K562 (cell line): Measurements from ENCODE around the gene NLK. TPM values are rescaled to one million over a fixed set of nuclear protein-coding genes. Genes with fewer than 3 reads are reported as not detected.

ENCODE experiments used
- ATAC-seq: fragments of 200-7000 bp; cut with Tn5 transposase; 3 replicates; pipeline ENCODE4 v1.9.1; 2020; ENCODE audit warnings: moderate library complexity
- BruUV-seq: library from RNA; stranded (reverse); fragments of 400-500 nt; replicated peaks from 2 replicates; lab custom pipeline; 2021; lab: Mats Ljungman, UMichigan
- CTCF ChIA-PET: fragments of 300-600 bp; formaldehyde crosslinking; extraction: SDS; loops from one replicate; lab custom pipeline; 2021; ENCODE audit warnings: low intra/inter-chr PET ratio; lab: Yijun Ruan, JAX
- POLR2A ChIA-PET: fragments of 300-600, 350-650 bp; sonication (Branson Sonifier 250); formaldehyde crosslinking; extraction: SDS; loops from one replicate; lab custom pipeline; 2021; ENCODE audit warnings: antibody characterized with exemption, inconsistent platforms; lab: Yijun Ruan, JAX
- DNase-seq, 4 experiments: peaks; one replicate each; pipeline versions ENCODE4 v3.0.0 to v3.0.0-alpha.2; 2011 to 2018; ENCODE audit warnings: low spot score in 3 of 4, mixed read lengths in 3 of 4; ENCODE audit errors: extremely low read depth in 1 of 4
- FAIRE-seq: peaks from 2 replicates; lab custom pipeline; 2011; peaks lifted over from hg19 to GRCh38; lab: Jason Lieb, UNC
- H2AFZ ChIP-seq: 2 replicates; pipeline ENCODE4 v1.6.0; 2011; ENCODE audit warnings: low read depth, low read length, control low read depth, inconsistent platforms
- H3K27ac ChIP-seq: fragments of 200-600 bp; 3 replicates; pipeline ENCODE4 v1.8.0; 2011; ENCODE audit warnings: low read depth, mild to moderate bottlenecking, control low read depth, inconsistent platforms, low read length, moderate library complexity, mixed read lengths; ENCODE audit errors: extremely low read depth
- H3K27me3 ChIP-seq, 2 experiments: fragments of 300-600 bp in 1 of 2; 2 replicates in 1 of 2; 3 replicates in 1 of 2; pipeline versions ENCODE4 v1.6.0 to v1.8.0; 2011; ENCODE audit warnings: inconsistent platforms in 2 of 2, low read length in 2 of 2, mild to moderate bottlenecking in 1 of 2, mixed read lengths in 1 of 2, moderate library complexity in 1 of 2; ENCODE audit not compliant: control insufficient read depth in 2 of 2, insufficient read depth in 2 of 2
- H3K36me3 ChIP-seq: fragments of 300-600 bp; 3 replicates; pipeline ENCODE4 v1.8.0; 2011; ENCODE audit warnings: mild to moderate bottlenecking, low read length, inconsistent platforms; ENCODE audit not compliant: control insufficient read depth, insufficient read depth
- H3K4me1 ChIP-seq, 2 experiments: fragments of 200-600 bp in 1 of 2; replicated peaks in 1 of 2; 2 replicates in 1 of 2; 3 replicates in 1 of 2; pipeline versions ENCODE4 v1.5.1 to v1.8.0; 2011; ENCODE audit warnings: inconsistent platforms in 2 of 2, low read length in 2 of 2, mild to moderate bottlenecking in 1 of 2, mixed read lengths in 1 of 2, moderate library complexity in 1 of 2; ENCODE audit not compliant: control insufficient read depth in 2 of 2, insufficient read depth in 2 of 2
- H3K4me2 ChIP-seq: 2 replicates; pipeline ENCODE4 v1.6.1; 2011; ENCODE audit warnings: low read length, control low read depth, inconsistent platforms, mixed read lengths; ENCODE audit not compliant: insufficient read depth
- H3K4me3 ChIP-seq: fragments of 200-600 bp; sonication (generic), shearing (Covaris generic); 2 replicates; pipeline ENCODE4 v1.5.1; 2016; ENCODE audit warnings: control low read depth, inconsistent platforms
- H3K79me2 ChIP-seq: fragments of 200-600 bp; 3 replicates; pipeline ENCODE4 v1.8.0; 2011; ENCODE audit warnings: low read length, inconsistent platforms; ENCODE audit not compliant: control insufficient read depth, insufficient read depth
- H3K9ac ChIP-seq, 2 experiments: 2 replicates each; pipeline versions ENCODE4 v1.6.0 to v1.6.1; 2011; ENCODE audit warnings: low read depth in 2 of 2, low read length in 2 of 2, control low read depth in 1 of 2, inconsistent platforms in 1 of 2, mild to moderate bottlenecking in 1 of 2, mixed read lengths in 1 of 2; ENCODE audit not compliant: insufficient read depth in 1 of 2
- H3K9me1 ChIP-seq: one replicate; pipeline ENCODE4 v1.6.0; 2011; ENCODE audit warnings: inconsistent platforms, mild to moderate bottlenecking, low read length, moderate library complexity; ENCODE audit not compliant: control insufficient read depth, insufficient read depth
- H3K9me3 ChIP-seq: replicated peaks from 2 replicates; pipeline ENCODE4 v1.5.1; 2011; ENCODE audit warnings: low read depth, low read length, inconsistent platforms; ENCODE audit not compliant: control insufficient read depth, insufficient read depth
- H4K20me1 ChIP-seq: replicated peaks from 2 replicates; pipeline ENCODE4 v1.6.1; 2011; ENCODE audit warnings: low read length, inconsistent platforms, mixed read lengths; ENCODE audit not compliant: control insufficient read depth, insufficient read depth
- E2F6 ChIP-seq, 2 experiments: IDR thresholded peaks; 2 replicates each; pipeline ENCODE4 v1.6.1; 2011; ENCODE audit warnings: borderline replicate concordance in 1 of 2, control low read depth in 1 of 2, low read depth in 1 of 2, low read length in 1 of 2, mild to moderate bottlenecking in 1 of 2, mixed read lengths in 1 of 2, moderate library complexity in 1 of 2; ENCODE audit not compliant: insufficient read depth in 1 of 2, insufficient read length in 1 of 2, poor library complexity in 1 of 2, severe bottlenecking in 1 of 2; ENCODE audit errors: extremely low read depth in 1 of 2
- EP300 ChIP-seq: IDR thresholded peaks from 2 replicates; pipeline ENCODE4 v1.6.1; 2012; ENCODE audit warnings: low read length, improper control_type of control experiment
- HMG20A ChIP-seq: fragments of 450-650 bp; formaldehyde crosslinking; conservative IDR thresholded peaks from 2 replicates; pipeline ENCODE4 v1.4.0; 2020; ENCODE audit warnings: mild to moderate bottlenecking, mixed read lengths
- MEF2D ChIP-seq: conservative IDR thresholded peaks from 2 replicates; pipeline ENCODE4 v1.6.1; 2016; ENCODE audit warnings: low read depth, missing genetic modification characterization, missing compliant biosample characterization
- PTTG1 ChIP-seq: fragments of 450-650 bp; IDR thresholded peaks from 2 replicates; pipeline ENCODE4 v1.6.1; 2016; ENCODE audit warnings: low read depth, mild to moderate bottlenecking, missing genetic modification characterization, missing compliant biosample characterization
- ZNF23 ChIP-seq: fragments of 250-450 bp; sonication (Bioruptor Pico); IDR thresholded peaks from 2 replicates; pipeline ENCODE4 v1.4.0; 2020; ENCODE audit warnings: mild to moderate bottlenecking
- WGBS: fragments of 100-300 bp; shearing (Covaris generic); methylation state at CpG from one replicate; pipeline ENCODE4 v1.1.6; 2016; ENCODE audit warnings: low coverage, mixed read lengths; ENCODE audit not compliant: insufficient coverage; ENCODE audit errors: missing lambda C conversion rate; 5-methylcytosine and 5-hydroxymethylcytosine counted together
- in situ Hi-C: fragments of 300-500 bp; cut with MboI; formaldehyde crosslinking; loops from 4 replicates; pipeline ENCODE4 v1.15.0; 2018; ENCODE audit warnings: inconsistent platforms, mixed read lengths
- intact Hi-C: fragments of 100-400 bp; cut with micrococcal nuclease; formaldehyde crosslinking; loops from 2 replicates; pipeline ENCODE4 v1.14.2; 2022
- polyA plus RNA-seq, 8 experiments: library from polyadenylated mRNA; depleted of rRNA in 4 of 8; stranded (reverse) in 5 of 8; unstranded in 3 of 8; fragments of >200 nt; fragmentation: Nextera tagmentation in 2 of 8; fragmentation: Illumina TruSeq in 1 of 8; extraction: Ambion mirVana in 2 of 8; extraction: Trizol in 1 of 8; gene quantifications; 2 replicates each; pipeline versions ENCODE4 v1.2.1 to v1.2.3, GENCODE V29; 2011 to 2014; ENCODE audit warnings: inconsistent platforms in 1 of 8, missing spikeins in 1 of 8
- total RNA-seq, 7 experiments: library from RNA; depleted of rRNA in 6 of 7; stranded (reverse); fragments of >200 nt in 6 of 7; fragmentation: Illumina TruSeq in 2 of 7; extraction: Trizol in 2 of 7; gene quantifications; 2 replicates each; pipeline versions ENCODE4 v1.2.1 to v1.2.3, GENCODE V29; 2011 to 2021; ENCODE audit warnings: low replicate concordance in 1 of 7

The NLK gene
- total and polyA plus RNA-seq, 9 of the 15 experiments (the other 6 are each of a cell fraction or from before 2014, with no cell fraction given): 10.9 to 59.6 (median 26.7) TPM

DNA sequence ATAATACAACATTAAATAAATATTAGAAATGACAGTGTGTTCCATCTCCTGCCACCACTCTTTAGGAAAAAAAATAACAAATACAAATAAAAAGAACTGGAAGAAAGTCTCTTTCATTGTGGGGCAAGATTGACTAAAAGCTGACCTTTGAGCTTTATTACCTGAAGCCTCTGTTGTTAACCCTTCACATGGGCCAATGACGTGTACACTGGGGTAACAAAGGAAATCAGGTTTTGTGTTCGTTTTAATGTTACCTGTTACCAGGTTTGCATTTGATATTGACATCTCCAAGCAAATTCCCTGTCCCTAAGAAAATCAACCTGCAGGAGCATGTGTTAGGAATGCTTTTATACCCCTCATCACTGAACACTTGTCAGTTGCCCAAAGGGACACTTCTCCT, 39.0 kb downstream of the NLK start:
- Histone ChIP-seq H3K27me3 (no peaks in the 10 kb centered on the region), H3K27ac (no peak overlapping the region), H2AFZ (no peak overlapping the region), H3K9me3 (no peaks in the 10 kb centered on the region), H3K9me1 (no peaks in the 10 kb centered on the region), H3K79me2 (peaks cover 81% of the 10 kb centered on the region), H3K9ac (no peak overlapping the region), H3K36me3 (no peaks in the 10 kb centered on the region), H3K4me2 (no peak overlapping the region), H3K4me3 (no peak overlapping the region), H3K4me1 (peaks cover 0 to 9% of the 10 kb centered on the region in 2 experiments; a peak in 1 of 5 replicates), H4K20me1 (no peaks in the 10 kb centered on the region)
- ChIA-PET CTCF (no interaction called here), POLR2A (interaction anchor here (1.7 to 2.2 kb wide), 2 partner anchors 11 to 24 kb away, joined by 6 read pairs; no protein-coding TSS in a partner anchor)
- FAIRE-seq (no peak), DNase-seq (no peak), ATAC-seq (no peak)
- TF ChIP-seq ZNF23 (CRISPR knock-in tag): no peak
- no peak for TF ChIP-seq PTTG1 (tag)
- no peak for TF ChIP-seq HMG20A (CRISPR knock-in tag)
- no peak for TF ChIP-seq EP300
- TF ChIP-seq MEF2D (tag): no peak
- no peak for TF ChIP-seq E2F6 (IDR thresholded peaks at IDR 0.05; ENCODE audit: borderline replicate concordance in 1 of 2, extremely low read depth in 1 of 2, insufficient read depth in 1 of 2, insufficient read length in 1 of 2, low read depth in 1 of 2, low read length in 1 of 2, poor library complexity in 1 of 2, severe bottlenecking in 1 of 2)
- BruUV-seq: no TSS peak
- 72% methylated on average over 2 of the region's 2 CpGs for WGBS
- in situ Hi-C loops: no loop called here
- intact Hi-C loops: no loop called here
